Right lung (tissue), 5 donors: ENCODE results near the gene GIGYF2. TPM values are rescaled to one million over a fixed set of nuclear protein-coding genes. Genes with fewer than 3 reads are reported as not detected.
"Not testable (repeated sequence)": the region's sequence is repeated elsewhere in the genome, so short reads cannot be mapped to it uniquely, and the experiment has no call there.

Experiments used
- DNase-seq, 2 donors: peaks; one replicate each; pipeline ENCODE4 v3.0.0-alpha.2; 2013
- polyA plus RNA-seq, 5 donors: library from polyadenylated mRNA; unstranded; fragments of 120-200 nt; gene quantifications; one replicate each; pipeline versions ENCODE4 v1.2.1 to v1.2.3, GENCODE V29; 2013; ENCODE audit warnings: inconsistent platforms in 1 of 5, low replicate concordance in 1 of 5; ENCODE audit not compliant: insufficient read length in 5 of 5, insufficient read depth in 1 of 5

Gene GIGYF2
- polyA plus RNA-seq, 5 donors: 42.5 to 65.3 (median 62.1) TPM

- no peak for DNase-seq
These were observed 193.9 kb downstream of the GIGYF2 start for GRCh38 chr2:232890896-232891601.

GRCh38 chr2:232891621-232892071 is 194.5 kb downstream of the GIGYF2 start:
- DNase-seq: no peak

GRCh38 chr2:232892221-232892620 is 195.1 kb downstream of the GIGYF2 start:
- no peak for DNase-seq

- DNase-seq: no peak
These were observed 195.7 kb downstream of the GIGYF2 start for GRCh38 chr2:232892843-232893242.

- no peak for DNase-seq
These were observed 196.7 kb downstream of the GIGYF2 start for GRCh38 chr2:232893834-232894233.

- DNase-seq: no peak
These were observed 197.1 kb downstream of the GIGYF2 start for GRCh38 chr2:232894251-232894650.

GRCh38 chr2:232894746-232895145 is 197.6 kb downstream of the GIGYF2 start:
- no peak for DNase-seq

- DNase-seq: no peak
These were observed 199.0 kb downstream of the GIGYF2 start for GRCh38 chr2:232896111-232896510.

- no peak for DNase-seq
These were observed 199.8 kb downstream of the GIGYF2 start for GRCh38 chr2:232896720-232897597.

GRCh38 chr2:232897598-232898408 is 200.7 kb downstream of the GIGYF2 start:
- DNase-seq: no peak

- DNase-seq: peak; percentile 51 to 65
These were observed 201.7 kb downstream of the GIGYF2 start for GRCh38 chr2:232898592-232899543.

- DNase-seq: no peak
These were observed 203.9 kb downstream of the GIGYF2 start for GRCh38 chr2:232900811-232901735.

- DNase-seq: no peak
These were observed 204.8 kb downstream of the GIGYF2 start for GRCh38 chr2:232901736-232902578.

- DNase-seq: no peak
These were observed 206.9 kb downstream of the GIGYF2 start for GRCh38 chr2:232903989-232904388.

GRCh38 chr2:232906867-232907717 is 210.0 kb downstream of the GIGYF2 start:
- not testable (repeated sequence) for DNase-seq

GRCh38 chr2:232907718-232908085 is 210.6 kb downstream of the GIGYF2 start:
- DNase-seq: not testable (repeated sequence)

- no peak for DNase-seq
These were observed 211.6 kb downstream of the GIGYF2 start for GRCh38 chr2:232908695-232909094.
